Cardiac muscle cell (in vitro differentiated cells and primary cell): ENCODE measurements around the gene HNRNPUL1. TPM values are rescaled to one million over a fixed set of nuclear protein-coding genes. Genes with fewer than 3 reads are reported as not detected.

Source experiments
- DNase-seq, 2 donors: peaks; one replicate each; pipeline versions ENCODE4 v3.0.0 to v3.0.0-alpha.2; 2010 to 2017; ENCODE audit warnings: low read depth in 1 of 2, low spot score in 1 of 2
- H3K27ac ChIP-seq: fragments of 200-600 bp; sonication (generic); 2 replicates; pipeline ENCODE4 v1.5.1; 2016
- H3K27me3 ChIP-seq: fragments of 200-600 bp; sonication (generic); 2 replicates; pipeline ENCODE4 v1.6.0; 2016; ENCODE audit warnings: control low read depth
- H3K36me3 ChIP-seq: fragments of 200-600 bp; sonication (generic); 2 replicates; pipeline ENCODE4 v1.5.1; 2016; ENCODE audit warnings: control low read depth
- H3K4me1 ChIP-seq: fragments of 200-600 bp; sonication (generic); 2 replicates; pipeline ENCODE4 v1.8.1; 2017; ENCODE audit warnings: low read depth, mild to moderate bottlenecking, mixed run types
- H3K4me3 ChIP-seq: fragments of 200-600 bp; sonication (generic); 2 replicates; pipeline ENCODE4 v1.5.1; 2016; ENCODE audit warnings: mild to moderate bottlenecking
- H3K9me3 ChIP-seq: fragments of 200-600 bp; sonication (generic); 2 replicates; pipeline ENCODE4 v1.5.1; 2017; ENCODE audit warnings: low read depth, mild to moderate bottlenecking, control low read depth
- polyA plus RNA-seq: library from polyadenylated mRNA; unstranded; fragments of >200 nt; fragmentation: Nextera tagmentation; extraction: Ambion mirVana; gene quantifications from 2 replicates; pipeline ENCODE4 v1.2.1, GENCODE V29; 2016
- total RNA-seq: library from RNA; depleted of rRNA; stranded (reverse); fragments of >200 nt; gene quantifications from 2 replicates; pipeline ENCODE4 v1.2.3, GENCODE V29; 2016
- TF ChIP-seq, protein P1 (sequence below): IDR thresholded peaks from 2 replicates; pipeline ENCODE4 v1.5.1; 2012; ENCODE audit warnings: low read depth, mild to moderate bottlenecking, low read length

The HNRNPUL1 gene
- total and polyA plus RNA-seq, 2 experiments from 2014 or later: 148 to 195 TPM

DNA sequence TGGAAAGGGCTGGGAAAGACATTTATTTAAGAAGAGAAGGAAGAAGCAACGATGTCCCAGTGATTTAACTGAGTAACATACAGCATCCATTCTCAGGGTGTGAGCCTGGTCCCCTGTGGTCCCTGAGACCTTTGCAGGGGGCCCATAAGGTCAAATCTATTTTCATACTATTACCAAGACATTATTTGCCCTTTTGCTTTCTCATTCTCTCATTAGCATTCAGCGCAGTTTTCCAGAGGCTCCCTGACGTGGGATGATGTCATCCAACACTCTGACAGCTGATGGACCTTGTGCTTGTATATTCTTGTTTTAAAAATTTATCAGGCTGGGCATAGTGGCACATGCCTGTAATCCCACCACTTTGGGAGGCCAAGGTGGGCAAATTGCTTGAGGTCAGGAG, 18.3 kb upstream of the HNRNPUL1 start:
- H3K9me3 ChIP-seq: no peaks in the 10 kb centered on the region
- peaks cover 15% of the 10 kb centered on the region for H3K36me3 ChIP-seq
- TF ChIP-seq, protein P1, sequence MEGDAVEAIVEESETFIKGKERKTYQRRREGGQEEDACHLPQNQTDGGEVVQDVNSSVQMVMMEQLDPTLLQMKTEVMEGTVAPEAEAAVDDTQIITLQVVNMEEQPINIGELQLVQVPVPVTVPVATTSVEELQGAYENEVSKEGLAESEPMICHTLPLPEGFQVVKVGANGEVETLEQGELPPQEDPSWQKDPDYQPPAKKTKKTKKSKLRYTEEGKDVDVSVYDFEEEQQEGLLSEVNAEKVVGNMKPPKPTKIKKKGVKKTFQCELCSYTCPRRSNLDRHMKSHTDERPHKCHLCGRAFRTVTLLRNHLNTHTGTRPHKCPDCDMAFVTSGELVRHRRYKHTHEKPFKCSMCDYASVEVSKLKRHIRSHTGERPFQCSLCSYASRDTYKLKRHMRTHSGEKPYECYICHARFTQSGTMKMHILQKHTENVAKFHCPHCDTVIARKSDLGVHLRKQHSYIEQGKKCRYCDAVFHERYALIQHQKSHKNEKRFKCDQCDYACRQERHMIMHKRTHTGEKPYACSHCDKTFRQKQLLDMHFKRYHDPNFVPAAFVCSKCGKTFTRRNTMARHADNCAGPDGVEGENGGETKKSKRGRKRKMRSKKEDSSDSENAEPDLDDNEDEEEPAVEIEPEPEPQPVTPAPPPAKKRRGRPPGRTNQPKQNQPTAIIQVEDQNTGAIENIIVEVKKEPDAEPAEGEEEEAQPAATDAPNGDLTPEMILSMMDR: no peak
- no peaks in the 10 kb centered on the region for H3K4me1 ChIP-seq
- H3K27me3 ChIP-seq: no peaks in the 10 kb centered on the region
- DNase-seq: no peak
- H3K27ac ChIP-seq: no peak overlapping the region
- H3K4me3 ChIP-seq: no peak overlapping the region

- DNase-seq: no peak
- H3K27me3 ChIP-seq: no peaks in the 10 kb centered on the region
- H3K36me3 ChIP-seq: peaks cover 20% of the 10 kb centered on the region
- H3K4me3 ChIP-seq: no peak overlapping the region
- TF ChIP-seq, protein P1: no peak
- no peak overlapping the region for H3K27ac ChIP-seq
- H3K4me1 ChIP-seq: no peaks in the 10 kb centered on the region
- no peaks in the 10 kb centered on the region for H3K9me3 ChIP-seq
Measured at GRCh38 chr19:41248895-41249294, 15.3 kb upstream of the HNRNPUL1 start.

DNA sequence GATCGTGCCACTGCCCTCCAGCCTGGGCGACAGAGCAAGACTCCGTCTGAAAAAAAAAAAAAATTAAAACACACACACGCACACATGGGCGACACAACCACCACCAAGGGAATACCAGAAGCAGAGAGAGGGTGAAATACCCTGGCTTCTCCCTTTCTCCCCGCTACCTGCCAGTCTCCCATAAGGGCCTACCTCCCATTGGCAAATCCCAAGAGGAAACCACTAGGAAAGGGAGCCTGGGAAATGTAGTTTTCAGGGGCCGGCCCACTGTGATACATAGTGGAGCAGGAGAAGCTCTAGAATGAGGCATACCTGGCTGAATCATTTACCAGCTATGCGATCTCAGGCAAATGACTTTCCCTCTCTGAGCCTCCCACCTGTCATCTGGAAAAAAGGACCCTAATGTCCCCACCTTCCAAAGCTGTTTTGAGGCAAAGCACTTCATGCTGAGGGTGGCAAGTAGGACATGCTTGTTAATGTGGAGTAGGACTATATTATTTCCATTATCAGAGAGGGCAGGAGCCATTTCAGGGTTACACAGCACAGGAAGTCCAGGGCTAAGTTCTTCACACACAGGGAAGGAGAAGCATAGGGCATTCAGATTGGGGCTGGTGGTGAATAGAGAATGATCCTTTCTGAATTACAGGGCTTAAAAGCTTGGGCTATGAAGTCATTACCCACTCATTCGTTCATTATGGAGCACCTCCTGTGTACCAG, 14.3 kb upstream of the HNRNPUL1 start:
- TF ChIP-seq, protein P1: no peak
- DNase-seq: no peak

GRCh38 chr19:41253660-41254059, 10.5 kb upstream of the HNRNPUL1 start:
- H3K4me3 ChIP-seq: no peak overlapping the region
- H3K27me3 ChIP-seq: no peaks in the 10 kb centered on the region
- TF ChIP-seq, protein P1: no peak
- no peaks in the 10 kb centered on the region for H3K4me1 ChIP-seq
- no peak for DNase-seq
- no peak overlapping the region for H3K27ac ChIP-seq
- peaks cover 27% of the 10 kb centered on the region for H3K36me3 ChIP-seq
- H3K9me3 ChIP-seq: no peaks in the 10 kb centered on the region

More for the DNA sequence above, 14.3 kb upstream of the HNRNPUL1 start:
- Histone ChIP-seq H3K4me1 (no peaks in the 10 kb centered on the region), H3K27ac (no peak overlapping the region), H3K9me3 (no peaks in the 10 kb centered on the region), H3K4me3 (no peak overlapping the region), H3K36me3 (peaks cover 20% of the 10 kb centered on the region), H3K27me3 (no peaks in the 10 kb centered on the region)

DNA sequence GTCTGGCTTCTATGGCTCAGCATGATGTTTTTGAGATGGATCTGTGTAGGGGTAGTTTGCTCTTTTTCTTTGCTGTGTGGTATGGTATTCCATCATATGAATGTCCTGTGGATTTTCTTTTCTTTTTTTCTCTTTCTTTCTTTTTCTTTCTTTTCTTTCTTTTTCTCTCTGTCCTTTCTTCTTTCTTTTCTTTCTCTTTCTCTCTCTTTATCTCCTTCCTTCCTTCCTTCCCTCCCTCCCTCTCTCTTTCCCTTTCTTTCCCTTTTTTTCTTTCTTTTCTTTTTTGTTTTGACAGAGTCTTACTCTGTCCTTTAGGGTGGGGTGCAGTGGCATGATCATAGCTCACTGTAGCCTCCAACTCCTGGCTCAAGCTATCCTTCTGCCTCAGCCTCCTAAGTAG, 9.0 kb upstream of the HNRNPUL1 start:
- Histone ChIP-seq H3K4me3 (no peak overlapping the region), H3K9me3 (no peaks in the 10 kb centered on the region), H3K27me3 (no peaks in the 10 kb centered on the region), H3K36me3 (peaks cover 24% of the 10 kb centered on the region), H3K27ac (no peak overlapping the region), H3K4me1 (no peaks in the 10 kb centered on the region)
- TF ChIP-seq, protein P1: no peak
- DNase-seq: no peak
